GM23338 (cell line): ENCODE results near the gene PXYLP1. TPM values are rescaled to one million over a fixed set of nuclear protein-coding genes. Genes with fewer than 3 reads are reported as not detected.

ENCODE experiments used
- ATAC-seq: fragments of 200-7000 bp; cut with Tn5 transposase; 3 replicates; pipeline ENCODE4 v1.9.1; 2020
- DNase-seq: peaks from one replicate; pipeline ENCODE4 v3.0.0-alpha.2; 2015; ENCODE audit warnings: low spot score
- H2AFZ ChIP-seq: fragments of 200-600 bp; sonication (generic); 2 replicates; pipeline ENCODE4 v1.8.0; 2016; ENCODE audit warnings: antibody characterized with exemption, mild to moderate bottlenecking, moderate library complexity
- H3F3A ChIP-seq: fragments of 200-600 bp; sonication (generic); replicated peaks from 2 replicates; pipeline ENCODE4 v1.8.0; 2017; ENCODE audit warnings: antibody characterized with exemption, mixed run types, low read depth
- H3K27ac ChIP-seq: fragments of 200-600 bp; sonication (generic); 2 replicates; pipeline ENCODE4 v1.6.1; 2016; ENCODE audit warnings: low read depth
- H3K27me3 ChIP-seq: fragments of 200-600 bp; sonication (generic); 2 replicates; pipeline ENCODE4 v1.8.0; 2016; ENCODE audit warnings: mild to moderate bottlenecking, mixed run types, moderate library complexity; ENCODE audit not compliant: insufficient read depth
- H3K36me3 ChIP-seq: fragments of 200-600 bp; sonication (generic); 2 replicates; pipeline ENCODE4 v1.8.0; 2016; ENCODE audit warnings: mild to moderate bottlenecking; ENCODE audit not compliant: insufficient read depth
- H3K4me1 ChIP-seq: fragments of 200-600 bp; sonication (generic); 2 replicates; pipeline ENCODE4 v1.8.0; 2016; ENCODE audit warnings: mild to moderate bottlenecking, moderate library complexity; ENCODE audit not compliant: insufficient read depth
- H3K4me2 ChIP-seq: fragments of 200-600 bp; sonication (generic); 2 replicates; pipeline ENCODE4 v1.7.1; 2017; ENCODE audit warnings: mixed run types
- H3K4me3 ChIP-seq: fragments of 200-600 bp; sonication (generic); 2 replicates; pipeline ENCODE4 v1.6.1; 2016; ENCODE audit warnings: mixed run types
- H3K79me2 ChIP-seq: fragments of 200-600 bp; sonication (generic); replicated peaks from 2 replicates; pipeline ENCODE4 v1.8.0; 2017; ENCODE audit warnings: mild to moderate bottlenecking; ENCODE audit not compliant: insufficient read depth
- H3K9me2 ChIP-seq: fragments of 200-600 bp; sonication (generic); 2 replicates; pipeline ENCODE4 v1.8.0; 2017; ENCODE audit not compliant: insufficient read depth
- H4K20me1 ChIP-seq: fragments of 200-600 bp; sonication (generic); replicated peaks from 2 replicates; pipeline ENCODE4 v1.8.0; 2017; ENCODE audit warnings: mild to moderate bottlenecking; ENCODE audit not compliant: insufficient read depth
- H3K27ac Mint-ChIP-seq: 2 replicates; pipeline ENCODE4 v1.8.0; 2020; ENCODE audit warnings: inconsistent platforms, mild to moderate bottlenecking, moderate library complexity, mixed read lengths
- H3K27me3 Mint-ChIP-seq: 3 replicates; pipeline ENCODE4 v1.8.0; 2022; ENCODE audit warnings: low read depth, mild to moderate bottlenecking, moderate library complexity, mixed read lengths, inconsistent platforms; ENCODE audit not compliant: insufficient read depth, poor library complexity
- H3K36me3 Mint-ChIP-seq: 3 replicates; pipeline ENCODE4 v1.8.0; 2021; ENCODE audit warnings: low read depth, mild to moderate bottlenecking, inconsistent platforms, moderate library complexity, mixed read lengths
- H3K4me1 Mint-ChIP-seq: 3 replicates; pipeline ENCODE4 v1.8.0; 2020; ENCODE audit warnings: mild to moderate bottlenecking, inconsistent platforms, mixed read lengths
- H3K4me3 Mint-ChIP-seq: 3 replicates; pipeline ENCODE4 v1.8.0; 2021; ENCODE audit warnings: moderate library complexity, mild to moderate bottlenecking, inconsistent platforms, mixed read lengths
- H3K9me3 Mint-ChIP-seq: 3 replicates; pipeline ENCODE4 v1.8.0; 2020; ENCODE audit warnings: moderate library complexity, mild to moderate bottlenecking, inconsistent platforms, mixed read lengths
- CREB1 ChIP-seq: fragments of 250-450 bp; sonication (Bioruptor Pico); IDR thresholded peaks from 2 replicates; pipeline ENCODE4 v1.5.0; 2020; ENCODE audit warnings: low read depth, mild to moderate bottlenecking, moderate library complexity
- EZH2 ChIP-seq: fragments of 200-600 bp; sonication (generic); IDR thresholded peaks from one replicate; pipeline ENCODE4 v1.8.0; 2017; ENCODE audit warnings: antibody characterized with exemption, mild to moderate bottlenecking, low read depth; ENCODE audit not compliant: unreplicated experiment
- EZH2phosphoT487 ChIP-seq: fragments of 200-600 bp; sonication (generic); IDR thresholded peaks from one replicate; pipeline ENCODE4 v1.8.1; 2018; ENCODE audit warnings: antibody characterized with exemption; ENCODE audit not compliant: unreplicated experiment
- JUNB ChIP-seq: IDR thresholded peaks from one replicate; pipeline ENCODE4 v1.6.1; 2016; ENCODE audit warnings: antibody characterized with exemption; ENCODE audit not compliant: unreplicated experiment
- NANOG ChIP-seq: IDR thresholded peaks from 2 replicates; pipeline ENCODE4 v1.6.1; 2016; ENCODE audit warnings: antibody characterized with exemption, borderline replicate concordance
- POLR2AphosphoS5 ChIP-seq: IDR thresholded peaks from 2 replicates; pipeline ENCODE4 v1.6.1; 2016; ENCODE audit warnings: antibody characterized with exemption, low read depth
- STAT1 ChIP-seq: IDR thresholded peaks from one replicate; pipeline ENCODE4 v1.6.1; 2016; ENCODE audit warnings: antibody characterized with exemption; ENCODE audit not compliant: unreplicated experiment
- ZNF114 ChIP-seq: fragments of 250-450 bp; sonication (Bioruptor Pico); IDR thresholded peaks from 2 replicates; pipeline ENCODE4 v1.5.0; 2020; ENCODE audit warnings: mild to moderate bottlenecking, moderate library complexity
- ZNF331 ChIP-seq: fragments of 250-450 bp; sonication (Bioruptor Pico); IDR thresholded peaks from 2 replicates; pipeline ENCODE4 v1.5.0; 2020; ENCODE audit warnings: low read depth, mild to moderate bottlenecking, moderate library complexity
- polyA plus RNA-seq: library from polyadenylated mRNA; unstranded; fragments of >200 nt; fragmentation: Nextera tagmentation; extraction: Ambion mirVana; gene quantifications from 2 replicates; pipeline ENCODE4 v1.2.1, GENCODE V29; 2016
- total RNA-seq: library from RNA; depleted of rRNA; stranded (reverse); fragments of >200 nt; shearing (Covaris generic); gene quantifications from 2 replicates; pipeline ENCODE4 v1.2.3, GENCODE V29; 2014
- TF ChIP-seq, protein P1 (sequence below): IDR thresholded peaks from 2 replicates; pipeline ENCODE4 v1.6.1; 2016; ENCODE audit warnings: antibody characterized with exemption
- TF ChIP-seq, protein P2 (sequence below), 2 experiments: fragments of 200-600 bp in 1 of 2; sonication (generic) in 1 of 2; conservative IDR thresholded peaks; 2 replicates each; pipeline versions ENCODE4 v1.5.1 to v1.6.1; 2016 to 2017; ENCODE audit warnings: antibody characterized with exemption in 2 of 2, low read depth in 2 of 2, mild to moderate bottlenecking in 2 of 2, moderate library complexity in 1 of 2
- TF ChIP-seq, protein P3 (sequence below): fragments of 250-450 bp; sonication (Bioruptor Pico); IDR thresholded peaks from 2 replicates; pipeline ENCODE4 v1.5.0; 2020; ENCODE audit warnings: mild to moderate bottlenecking, moderate library complexity
- TF ChIP-seq, protein P4 (sequence below): IDR thresholded peaks from one replicate; pipeline ENCODE4 v1.6.1; 2018; ENCODE audit warnings: antibody characterized with exemption; ENCODE audit not compliant: unreplicated experiment

PXYLP1 gene
- total and polyA plus RNA-seq, 2 experiments from 2014 or later: 8.9 to 20.1 TPM

DNA sequence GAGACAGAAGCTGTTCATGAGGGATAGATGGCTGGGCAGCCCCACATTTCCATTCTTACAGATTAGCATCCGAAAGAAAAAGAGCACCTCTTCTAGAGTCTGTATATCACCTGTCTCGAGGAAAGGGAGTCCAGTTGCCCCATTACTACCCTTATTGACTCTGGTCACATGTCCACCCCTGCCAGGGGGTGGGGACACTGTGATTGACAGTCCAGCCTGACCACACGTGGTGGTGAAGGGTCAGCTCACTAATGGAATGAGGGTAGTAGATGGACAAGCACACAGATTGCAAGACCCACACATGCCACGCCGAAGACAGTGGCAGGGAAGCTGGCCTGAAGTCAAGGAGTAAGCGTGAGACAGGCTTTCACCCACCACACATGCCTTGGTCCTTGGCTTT is 45.8 kb downstream of the PXYLP1 start:
- Histone ChIP-seq H2AFZ (no peak overlapping the region), H3K36me3 (no peaks in the 10 kb centered on the region), H3K4me3 (no peak overlapping the region), H4K20me1 (no peaks in the 10 kb centered on the region; the same call in 1 of the 2 replicates), H3K27ac (no peak overlapping the region), H3K9me2 (no peaks in the 10 kb centered on the region), H3F3A (no peaks in the 10 kb centered on the region), H3K4me2 (no peak overlapping the region), H3K4me1 (no peaks in the 10 kb centered on the region), H3K79me2 (no peaks in the 10 kb centered on the region), H3K27me3 (no peaks in the 10 kb centered on the region)
- H3K36me3 Mint-ChIP-seq: peaks cover 9% of the 10 kb centered on the region
- peaks cover under 1% of the 10 kb centered on the region for H3K27me3 Mint-ChIP-seq
- no peak for ATAC-seq
- H3K9me3 Mint-ChIP-seq: no peaks in the 10 kb centered on the region
- H3K4me3 Mint-ChIP-seq: no peak overlapping the region
- no peak for TF ChIP-seq ZNF114 (CRISPR knock-in tag)
- TF ChIP-seq POLR2AphosphoS5: no peak
- TF ChIP-seq NANOG: no peak
- TF ChIP-seq, protein P1, sequence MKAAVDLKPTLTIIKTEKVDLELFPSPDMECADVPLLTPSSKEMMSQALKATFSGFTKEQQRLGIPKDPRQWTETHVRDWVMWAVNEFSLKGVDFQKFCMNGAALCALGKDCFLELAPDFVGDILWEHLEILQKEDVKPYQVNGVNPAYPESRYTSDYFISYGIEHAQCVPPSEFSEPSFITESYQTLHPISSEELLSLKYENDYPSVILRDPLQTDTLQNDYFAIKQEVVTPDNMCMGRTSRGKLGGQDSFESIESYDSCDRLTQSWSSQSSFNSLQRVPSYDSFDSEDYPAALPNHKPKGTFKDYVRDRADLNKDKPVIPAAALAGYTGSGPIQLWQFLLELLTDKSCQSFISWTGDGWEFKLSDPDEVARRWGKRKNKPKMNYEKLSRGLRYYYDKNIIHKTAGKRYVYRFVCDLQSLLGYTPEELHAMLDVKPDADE: no peak
- TF ChIP-seq JUNB: no peak
- TF ChIP-seq CREB1 (CRISPR knock-in tag): no peak
- TF ChIP-seq, protein P2, sequence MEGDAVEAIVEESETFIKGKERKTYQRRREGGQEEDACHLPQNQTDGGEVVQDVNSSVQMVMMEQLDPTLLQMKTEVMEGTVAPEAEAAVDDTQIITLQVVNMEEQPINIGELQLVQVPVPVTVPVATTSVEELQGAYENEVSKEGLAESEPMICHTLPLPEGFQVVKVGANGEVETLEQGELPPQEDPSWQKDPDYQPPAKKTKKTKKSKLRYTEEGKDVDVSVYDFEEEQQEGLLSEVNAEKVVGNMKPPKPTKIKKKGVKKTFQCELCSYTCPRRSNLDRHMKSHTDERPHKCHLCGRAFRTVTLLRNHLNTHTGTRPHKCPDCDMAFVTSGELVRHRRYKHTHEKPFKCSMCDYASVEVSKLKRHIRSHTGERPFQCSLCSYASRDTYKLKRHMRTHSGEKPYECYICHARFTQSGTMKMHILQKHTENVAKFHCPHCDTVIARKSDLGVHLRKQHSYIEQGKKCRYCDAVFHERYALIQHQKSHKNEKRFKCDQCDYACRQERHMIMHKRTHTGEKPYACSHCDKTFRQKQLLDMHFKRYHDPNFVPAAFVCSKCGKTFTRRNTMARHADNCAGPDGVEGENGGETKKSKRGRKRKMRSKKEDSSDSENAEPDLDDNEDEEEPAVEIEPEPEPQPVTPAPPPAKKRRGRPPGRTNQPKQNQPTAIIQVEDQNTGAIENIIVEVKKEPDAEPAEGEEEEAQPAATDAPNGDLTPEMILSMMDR (conservative IDR thresholded peaks at IDR 0.05; ENCODE audit: low read depth in 2 of 2): no peak
- no peak for TF ChIP-seq EZH2
- TF ChIP-seq ZNF331 (CRISPR knock-in tag): no peak
- TF ChIP-seq, protein P3, sequence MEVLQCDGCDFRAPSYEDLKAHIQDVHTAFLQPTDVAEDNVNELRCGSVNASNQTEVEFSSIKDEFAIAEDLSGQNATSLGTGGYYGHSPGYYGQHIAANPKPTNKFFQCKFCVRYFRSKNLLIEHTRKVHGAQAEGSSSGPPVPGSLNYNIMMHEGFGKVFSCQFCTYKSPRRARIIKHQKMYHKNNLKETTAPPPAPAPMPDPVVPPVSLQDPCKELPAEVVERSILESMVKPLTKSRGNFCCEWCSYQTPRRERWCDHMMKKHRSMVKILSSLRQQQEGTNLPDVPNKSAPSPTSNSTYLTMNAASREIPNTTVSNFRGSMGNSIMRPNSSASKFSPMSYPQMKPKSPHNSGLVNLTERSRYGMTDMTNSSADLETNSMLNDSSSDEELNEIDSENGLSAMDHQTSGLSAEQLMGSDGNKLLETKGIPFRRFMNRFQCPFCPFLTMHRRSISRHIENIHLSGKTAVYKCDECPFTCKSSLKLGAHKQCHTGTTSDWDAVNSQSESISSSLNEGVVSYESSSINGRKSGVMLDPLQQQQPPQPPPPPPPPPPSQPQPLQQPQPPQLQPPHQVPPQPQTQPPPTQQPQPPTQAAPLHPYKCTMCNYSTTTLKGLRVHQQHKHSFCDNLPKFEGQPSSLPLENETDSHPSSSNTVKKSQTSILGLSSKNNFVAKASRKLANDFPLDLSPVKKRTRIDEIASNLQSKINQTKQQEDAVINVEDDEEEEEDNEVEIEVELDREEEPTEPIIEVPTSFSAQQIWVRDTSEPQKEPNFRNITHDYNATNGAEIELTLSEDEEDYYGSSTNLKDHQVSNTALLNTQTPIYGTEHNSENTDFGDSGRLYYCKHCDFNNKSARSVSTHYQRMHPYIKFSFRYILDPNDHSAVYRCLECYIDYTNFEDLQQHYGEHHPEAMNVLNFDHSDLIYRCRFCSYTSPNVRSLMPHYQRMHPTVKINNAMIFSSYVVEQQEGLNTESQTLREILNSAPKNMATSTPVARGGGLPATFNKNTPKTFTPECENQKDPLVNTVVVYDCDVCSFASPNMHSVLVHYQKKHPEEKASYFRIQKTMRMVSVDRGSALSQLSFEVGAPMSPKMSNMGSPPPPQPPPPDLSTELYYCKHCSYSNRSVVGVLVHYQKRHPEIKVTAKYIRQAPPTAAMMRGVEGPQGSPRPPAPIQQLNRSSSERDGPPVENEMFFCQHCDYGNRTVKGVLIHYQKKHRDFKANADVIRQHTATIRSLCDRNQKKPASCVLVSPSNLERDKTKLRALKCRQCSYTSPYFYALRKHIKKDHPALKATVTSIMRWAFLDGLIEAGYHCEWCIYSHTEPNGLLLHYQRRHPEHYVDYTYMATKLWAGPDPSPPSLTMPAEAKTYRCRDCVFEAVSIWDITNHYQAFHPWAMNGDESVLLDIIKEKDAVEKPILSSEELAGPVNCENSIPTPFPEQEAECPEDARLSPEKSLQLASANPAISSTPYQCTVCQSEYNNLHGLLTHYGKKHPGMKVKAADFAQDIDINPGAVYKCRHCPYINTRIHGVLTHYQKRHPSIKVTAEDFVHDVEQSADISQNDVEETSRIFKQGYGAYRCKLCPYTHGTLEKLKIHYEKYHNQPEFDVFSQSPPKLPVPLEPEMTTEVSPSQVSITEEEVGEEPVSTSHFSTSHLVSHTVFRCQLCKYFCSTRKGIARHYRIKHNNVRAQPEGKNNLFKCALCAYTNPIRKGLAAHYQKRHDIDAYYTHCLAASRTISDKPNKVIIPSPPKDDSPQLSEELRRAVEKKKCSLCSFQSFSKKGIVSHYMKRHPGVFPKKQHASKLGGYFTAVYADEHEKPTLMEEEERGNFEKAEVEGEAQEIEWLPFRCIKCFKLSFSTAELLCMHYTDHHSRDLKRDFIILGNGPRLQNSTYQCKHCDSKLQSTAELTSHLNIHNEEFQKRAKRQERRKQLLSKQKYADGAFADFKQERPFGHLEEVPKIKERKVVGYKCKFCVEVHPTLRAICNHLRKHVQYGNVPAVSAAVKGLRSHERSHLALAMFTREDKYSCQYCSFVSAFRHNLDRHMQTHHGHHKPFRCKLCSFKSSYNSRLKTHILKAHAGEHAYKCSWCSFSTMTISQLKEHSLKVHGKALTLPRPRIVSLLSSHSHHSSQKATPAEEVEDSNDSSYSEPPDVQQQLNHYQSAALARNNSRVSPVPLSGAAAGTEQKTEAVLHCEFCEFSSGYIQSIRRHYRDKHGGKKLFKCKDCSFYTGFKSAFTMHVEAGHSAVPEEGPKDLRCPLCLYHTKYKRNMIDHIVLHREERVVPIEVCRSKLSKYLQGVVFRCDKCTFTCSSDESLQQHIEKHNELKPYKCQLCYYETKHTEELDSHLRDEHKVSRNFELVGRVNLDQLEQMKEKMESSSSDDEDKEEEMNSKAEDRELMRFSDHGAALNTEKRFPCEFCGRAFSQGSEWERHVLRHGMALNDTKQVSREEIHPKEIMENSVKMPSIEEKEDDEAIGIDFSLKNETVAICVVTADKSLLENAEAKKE: no peak
- TF ChIP-seq STAT1: no peak
- no peak for TF ChIP-seq EZH2phosphoT487
- TF ChIP-seq, protein P4, sequence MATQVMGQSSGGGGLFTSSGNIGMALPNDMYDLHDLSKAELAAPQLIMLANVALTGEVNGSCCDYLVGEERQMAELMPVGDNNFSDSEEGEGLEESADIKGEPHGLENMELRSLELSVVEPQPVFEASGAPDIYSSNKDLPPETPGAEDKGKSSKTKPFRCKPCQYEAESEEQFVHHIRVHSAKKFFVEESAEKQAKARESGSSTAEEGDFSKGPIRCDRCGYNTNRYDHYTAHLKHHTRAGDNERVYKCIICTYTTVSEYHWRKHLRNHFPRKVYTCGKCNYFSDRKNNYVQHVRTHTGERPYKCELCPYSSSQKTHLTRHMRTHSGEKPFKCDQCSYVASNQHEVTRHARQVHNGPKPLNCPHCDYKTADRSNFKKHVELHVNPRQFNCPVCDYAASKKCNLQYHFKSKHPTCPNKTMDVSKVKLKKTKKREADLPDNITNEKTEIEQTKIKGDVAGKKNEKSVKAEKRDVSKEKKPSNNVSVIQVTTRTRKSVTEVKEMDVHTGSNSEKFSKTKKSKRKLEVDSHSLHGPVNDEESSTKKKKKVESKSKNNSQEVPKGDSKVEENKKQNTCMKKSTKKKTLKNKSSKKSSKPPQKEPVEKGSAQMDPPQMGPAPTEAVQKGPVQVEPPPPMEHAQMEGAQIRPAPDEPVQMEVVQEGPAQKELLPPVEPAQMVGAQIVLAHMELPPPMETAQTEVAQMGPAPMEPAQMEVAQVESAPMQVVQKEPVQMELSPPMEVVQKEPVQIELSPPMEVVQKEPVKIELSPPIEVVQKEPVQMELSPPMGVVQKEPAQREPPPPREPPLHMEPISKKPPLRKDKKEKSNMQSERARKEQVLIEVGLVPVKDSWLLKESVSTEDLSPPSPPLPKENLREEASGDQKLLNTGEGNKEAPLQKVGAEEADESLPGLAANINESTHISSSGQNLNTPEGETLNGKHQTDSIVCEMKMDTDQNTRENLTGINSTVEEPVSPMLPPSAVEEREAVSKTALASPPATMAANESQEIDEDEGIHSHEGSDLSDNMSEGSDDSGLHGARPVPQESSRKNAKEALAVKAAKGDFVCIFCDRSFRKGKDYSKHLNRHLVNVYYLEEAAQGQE: no peak
- H3K27ac Mint-ChIP-seq: no peak overlapping the region
- H3K4me1 Mint-ChIP-seq: no peaks in the 10 kb centered on the region; the same call in 2 of the 3 replicates
- DNase-seq: no peak
